ENCODE data around the gene ERC2.
"Not testable (repeated sequence)": the region's sequence is repeated elsewhere in the genome, so short reads cannot be mapped to it uniquely, and the experiment has no call there.

DNA sequence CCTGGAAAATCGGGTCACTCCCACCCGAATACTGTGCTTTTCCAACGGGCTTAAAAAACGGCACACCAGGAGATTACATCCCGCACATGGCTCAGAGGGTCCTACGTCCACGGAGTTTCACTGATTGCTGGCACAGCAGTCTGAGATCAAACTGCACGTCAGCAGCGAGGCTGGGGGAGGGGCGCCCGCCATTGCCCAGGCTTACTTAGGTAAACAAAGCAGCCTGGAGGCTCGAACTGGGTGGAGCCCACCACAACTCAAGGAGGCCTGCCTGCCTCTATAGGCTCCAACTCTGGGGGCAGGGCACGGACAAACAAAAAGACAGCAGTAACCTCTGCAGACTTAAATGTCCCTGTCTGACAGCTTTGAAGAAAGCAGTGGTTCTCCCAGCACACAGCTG, 636.4 kb downstream of the ERC2 start:
- TF ChIP-seq, protein P1, sequence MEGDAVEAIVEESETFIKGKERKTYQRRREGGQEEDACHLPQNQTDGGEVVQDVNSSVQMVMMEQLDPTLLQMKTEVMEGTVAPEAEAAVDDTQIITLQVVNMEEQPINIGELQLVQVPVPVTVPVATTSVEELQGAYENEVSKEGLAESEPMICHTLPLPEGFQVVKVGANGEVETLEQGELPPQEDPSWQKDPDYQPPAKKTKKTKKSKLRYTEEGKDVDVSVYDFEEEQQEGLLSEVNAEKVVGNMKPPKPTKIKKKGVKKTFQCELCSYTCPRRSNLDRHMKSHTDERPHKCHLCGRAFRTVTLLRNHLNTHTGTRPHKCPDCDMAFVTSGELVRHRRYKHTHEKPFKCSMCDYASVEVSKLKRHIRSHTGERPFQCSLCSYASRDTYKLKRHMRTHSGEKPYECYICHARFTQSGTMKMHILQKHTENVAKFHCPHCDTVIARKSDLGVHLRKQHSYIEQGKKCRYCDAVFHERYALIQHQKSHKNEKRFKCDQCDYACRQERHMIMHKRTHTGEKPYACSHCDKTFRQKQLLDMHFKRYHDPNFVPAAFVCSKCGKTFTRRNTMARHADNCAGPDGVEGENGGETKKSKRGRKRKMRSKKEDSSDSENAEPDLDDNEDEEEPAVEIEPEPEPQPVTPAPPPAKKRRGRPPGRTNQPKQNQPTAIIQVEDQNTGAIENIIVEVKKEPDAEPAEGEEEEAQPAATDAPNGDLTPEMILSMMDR (IDR thresholded peaks at IDR 0.05) = not testable (repeated sequence)
- not testable (repeated sequence) for TF ChIP-seq ZFX (IDR thresholded peaks at IDR 0.05; ENCODE audit: borderline replicate concordance)

Data from 22Rv1 (cell line).